Cardiac septum (tissue), 1 donor: Measurements from ENCODE around the gene DLG2. TPM values are rescaled to one million over a fixed set of nuclear protein-coding genes. Genes with fewer than 3 reads are reported as not detected.

ENCODE experiments used
- DNase-seq: peaks from one replicate; pipeline ENCODE4 v3.0.0-alpha.2; 2020; ENCODE audit warnings: low spot score
- intact Hi-C: fragments of 100-400 bp; cut with DNase I; formaldehyde crosslinking; loops from one replicate; pipeline ENCODE4 v1.14.0; 2022
- total RNA-seq: library from RNA; stranded (reverse); fragmentation: NEBNext Ultra II Directional; extraction: Animal tissue kit (Norgen Biotek cat#: 25700); gene quantifications from one replicate; pipeline ENCODE4 v1.2.1, GENCODE V29; 2021
- donor health status: DM: no; HTN: no; CAD: no.

DLG2 gene
- total RNA-seq, 1 donor from 2014 or later: 9.9 TPM

DNA sequence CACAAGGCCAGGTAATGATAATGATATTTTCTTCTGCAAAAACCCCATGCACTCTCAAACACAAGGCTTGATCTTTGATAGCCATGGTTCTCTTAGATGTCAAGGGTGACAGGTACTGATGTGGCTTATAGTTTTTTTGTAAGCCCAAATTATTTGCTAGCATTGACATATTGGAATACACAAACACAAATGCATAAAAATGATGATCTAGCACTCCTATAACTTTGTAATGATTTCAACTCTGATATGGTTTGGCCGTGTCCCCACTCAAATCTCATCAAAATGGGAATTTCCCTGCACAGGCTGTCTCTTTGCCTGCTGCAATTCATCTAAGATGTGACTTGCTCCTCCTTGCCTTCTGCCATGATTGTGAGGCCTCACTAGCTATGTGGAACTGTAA lies 1768.5 kb downstream of the DLG2 start:
- intact Hi-C loops: no loop called here
- no peak for DNase-seq

GRCh38 chr11:83855237-83855636 lies 1771.9 kb downstream of the DLG2 start:
- DNase-seq: no peak
- intact Hi-C loops: no loop called here

- DNase-seq: no peak
- intact Hi-C loops: no loop called here
These were observed 1774.2 kb downstream of the DLG2 start for GRCh38 chr11:83852775-83853442.

GRCh38 chr11:83852012-83852411 lies 1775.1 kb downstream of the DLG2 start:
- no peak for DNase-seq
- intact Hi-C loops: no loop called here

- no peak for DNase-seq
- intact Hi-C loops: no loop called here
These were observed 1779.6 kb downstream of the DLG2 start for GRCh38 chr11:83847467-83848034.

- intact Hi-C loops: no loop called here
- DNase-seq: no peak
These were observed 1781.3 kb downstream of the DLG2 start for GRCh38 chr11:83845797-83846196.

GRCh38 chr11:83840326-83840725 lies 1786.8 kb downstream of the DLG2 start:
- no peak for DNase-seq
- intact Hi-C loops: no loop called here

- no peak for DNase-seq
- intact Hi-C loops: loop anchor here (10.0 kb wide), 1 partner anchor 428 kb away; no protein-coding TSS in a partner anchor
These were observed 1790.1 kb downstream of the DLG2 start for GRCh38 chr11:83836883-83837654.

GRCh38 chr11:83836065-83836464 lies 1791.1 kb downstream of the DLG2 start:
- intact Hi-C loops: loop anchor here (10.0 kb wide), 1 partner anchor 429 kb away; no protein-coding TSS in a partner anchor
- no peak for DNase-seq

DNA sequence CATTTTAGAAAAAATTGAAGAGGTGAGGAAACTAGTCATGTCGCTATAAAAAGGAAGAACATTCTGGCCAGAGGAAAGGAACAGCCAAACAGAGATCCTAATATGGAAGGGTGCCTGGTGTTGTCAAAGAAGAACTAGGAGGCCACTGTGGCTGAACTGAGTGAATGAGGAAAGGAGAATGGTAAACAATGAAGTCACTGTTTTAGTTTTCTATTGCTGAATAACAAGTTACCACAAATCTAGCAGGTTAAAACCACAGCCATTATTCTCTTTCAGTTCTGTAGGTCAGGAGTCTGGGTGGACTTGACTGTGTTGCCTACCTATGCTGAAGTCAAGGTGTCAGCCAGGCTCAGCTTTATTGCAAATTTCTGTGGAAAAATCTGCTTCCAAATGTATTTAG lies 1791.7 kb downstream of the DLG2 start:
- DNase-seq: no peak
- intact Hi-C loops: loop anchor here (10.0 kb wide), 1 partner anchor 429 kb away; no protein-coding TSS in a partner anchor

GRCh38 chr11:83831929-83832328 lies 1795.2 kb downstream of the DLG2 start:
- DNase-seq: no peak
- intact Hi-C loops: loop anchor here (10.0 kb wide), 1 partner anchor 433 kb away; no protein-coding TSS in a partner anchor

GRCh38 chr11:83827940-83828554 lies 1799.1 kb downstream of the DLG2 start:
- DNase-seq: no peak
- intact Hi-C loops: loop anchor here (5.0 kb wide), 1 partner anchor 694 kb away; no protein-coding TSS in a partner anchor

DNA sequence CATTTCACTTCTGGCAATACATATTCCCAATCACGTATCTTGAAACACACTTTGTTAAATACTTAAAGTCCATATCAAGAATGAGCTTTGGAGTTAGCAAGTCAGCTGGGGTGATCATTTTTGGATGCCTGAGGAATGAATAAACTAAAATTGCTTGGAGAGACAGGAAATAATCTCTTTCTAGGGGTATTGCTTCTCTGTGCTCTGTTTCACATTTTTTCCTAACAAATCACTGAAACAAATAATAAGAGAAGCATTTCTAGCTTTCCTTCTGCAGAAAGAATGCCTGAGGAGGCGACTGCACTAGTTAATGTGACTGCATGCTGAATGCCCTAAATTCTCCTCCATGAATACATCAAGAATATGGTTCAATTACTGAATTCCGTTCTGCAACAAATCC lies 1799.6 kb downstream of the DLG2 start:
- intact Hi-C loops: loop anchor here (5.0 kb wide), 1 partner anchor 695 kb away; no protein-coding TSS in a partner anchor
- DNase-seq: no peak

DNA sequence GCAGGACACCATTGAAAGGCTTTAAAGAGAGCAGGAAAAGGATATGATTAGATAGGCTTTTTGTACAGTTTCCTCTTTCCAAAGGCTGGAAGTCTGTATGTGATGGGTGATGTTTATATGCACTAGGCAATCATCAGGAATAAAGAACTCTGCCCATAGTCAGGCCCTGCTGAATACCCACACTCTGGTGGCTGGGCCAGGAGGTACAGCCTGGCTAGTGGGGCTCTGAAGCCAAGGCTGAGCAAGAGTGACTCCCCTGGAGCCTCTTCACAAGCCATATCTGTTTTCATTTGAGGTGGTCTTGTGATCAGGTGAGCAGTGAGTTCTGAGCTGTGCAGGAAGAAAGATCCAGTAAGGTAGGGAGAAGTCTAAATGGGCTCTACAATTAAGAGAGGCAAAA lies 1801.1 kb downstream of the DLG2 start:
- no peak for DNase-seq
- intact Hi-C loops: loop anchor here (5.0 kb wide), 1 partner anchor 696 kb away; no protein-coding TSS in a partner anchor

DNA sequence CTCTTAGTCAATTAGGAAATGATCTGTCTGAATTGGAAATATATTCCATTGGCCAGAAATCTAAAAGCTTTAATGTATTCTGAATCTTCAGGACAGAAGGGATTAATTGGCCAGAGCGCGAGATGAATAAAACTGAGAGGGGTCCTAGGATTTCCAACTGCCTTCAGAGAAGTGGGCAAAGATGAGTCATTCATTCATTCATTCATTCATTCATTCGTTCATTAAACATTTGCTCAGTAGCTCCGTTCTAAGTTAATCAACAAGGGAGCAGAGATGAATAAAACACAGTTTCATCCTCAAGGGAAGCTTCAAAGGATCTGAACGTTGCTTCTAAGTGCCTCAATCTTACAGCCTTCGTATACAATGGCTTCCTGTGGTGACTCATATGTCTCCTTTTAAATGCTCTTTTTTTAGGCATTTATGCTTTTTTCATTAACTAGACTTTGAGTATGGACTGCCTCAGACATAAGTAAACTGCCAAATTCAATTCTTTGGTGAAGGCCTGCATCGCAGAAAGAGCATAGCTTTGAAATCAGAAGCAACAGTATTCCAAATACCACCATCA lies 1803.6 kb downstream of the DLG2 start:
- intact Hi-C loops: no loop called here
- no peak for DNase-seq

- intact Hi-C loops: loop anchor here (5.0 to 10.0 kb wide), 3 partner anchors 528 to 1135 kb away; no protein-coding TSS in a partner anchor
These were observed 1807.1 kb downstream of the DLG2 start for GRCh38 chr11:83819931-83820549.

GRCh38 chr11:83818349-83818748 lies 1808.8 kb downstream of the DLG2 start:
- intact Hi-C loops: loop anchor here (5.0 to 10.0 kb wide), 3 partner anchors 526 to 1134 kb away; no protein-coding TSS in a partner anchor
- no peak for DNase-seq

More at GRCh38 chr11:83819931-83820549, 1807.1 kb downstream of the DLG2 start:
- no peak for DNase-seq

- intact Hi-C loops: loop anchor here (5.0 to 10.0 kb wide), 3 partner anchors 524 to 1132 kb away; no protein-coding TSS in a partner anchor
These were observed 1810.5 kb downstream of the DLG2 start for GRCh38 chr11:83816572-83817187.

More at GRCh38 chr11:83816572-83817187, 1810.5 kb downstream of the DLG2 start:
- DNase-seq: no peak
